CD4-positive, alpha-beta T cell (primary cell): ENCODE results near the gene NINL. TPM values are rescaled to one million over a fixed set of nuclear protein-coding genes. Genes with fewer than 3 reads are reported as not detected.

Experiments used
- ATAC-seq: fragments of 200-7000 bp; cut with Tn5 transposase; one replicate; pipeline ENCODE4 v1.10.0; 2022; ENCODE audit warnings: mild to moderate bottlenecking; ENCODE audit not compliant: poor library complexity
- CTCF ChIA-PET: fragments of 350-600 bp; sonication (Branson Sonifier 250); formaldehyde crosslinking; loops from one replicate; lab custom pipeline; 2021; ENCODE audit warnings: antibody characterized with exemption, inconsistent platforms; lab: Charles Lee
- POLR2A ChIA-PET: fragments of 350-600 bp; sonication (Branson Sonifier 250); formaldehyde crosslinking; loops from one replicate; lab custom pipeline; 2021; ENCODE audit warnings: antibody characterized with exemption, inconsistent platforms; lab: Charles Lee
- DNase-seq, 14 experiments: peaks; one replicate each; pipeline ENCODE4 v3.0.0-alpha.2; 2013 to 2020; ENCODE audit warnings: mixed read lengths in 2 of 14
- H3K27ac ChIP-seq, 2 donors: one replicate each; pipeline versions ENCODE4 v1.5.1 to v1.7.0; 2013; ENCODE audit warnings: low read length in 2 of 2, low read depth in 1 of 2, mild to moderate bottlenecking in 1 of 2
- H3K27me3 ChIP-seq, 2 experiments: 1 replicate in 1 of 2; 2 replicates in 1 of 2; pipeline versions ENCODE4 v1.6.1 to v1.7.0; 2013; ENCODE audit warnings: low read length in 2 of 2, control low read depth in 1 of 2, mild to moderate bottlenecking in 1 of 2, moderate library complexity in 1 of 2; ENCODE audit not compliant: insufficient read depth in 2 of 2, control insufficient read depth in 1 of 2
- H3K36me3 ChIP-seq: one replicate; pipeline ENCODE4 v1.6.1; 2013; ENCODE audit warnings: low read length, control low read depth; ENCODE audit not compliant: insufficient read depth
- H3K4me1 ChIP-seq: one replicate; pipeline ENCODE4 v1.6.1; 2013; ENCODE audit warnings: low read length, control low read depth; ENCODE audit not compliant: insufficient read depth
- H3K4me3 ChIP-seq: one replicate; pipeline ENCODE4 v1.5.1; 2013; ENCODE audit warnings: mild to moderate bottlenecking, low read length, moderate library complexity
- H3K9me3 ChIP-seq, 2 experiments: 1 replicate in 1 of 2; 2 replicates in 1 of 2; pipeline versions ENCODE4 v1.6.1 to v1.7.0; 2013; ENCODE audit warnings: low read length in 2 of 2, mild to moderate bottlenecking in 2 of 2, control low read depth in 1 of 2, moderate library complexity in 1 of 2; ENCODE audit not compliant: control insufficient read depth in 1 of 2, insufficient read depth in 1 of 2
- H3K27ac Mint-ChIP-seq: one replicate; pipeline ENCODE4 v1.8.0; 2020; ENCODE audit warnings: mixed read lengths
- H3K27me3 Mint-ChIP-seq: one replicate; pipeline ENCODE4 v1.8.0; 2021; ENCODE audit warnings: mixed read lengths
- H3K36me3 Mint-ChIP-seq: one replicate; pipeline ENCODE4 v1.8.0; 2021; ENCODE audit warnings: low read depth, mixed read lengths
- H3K4me1 Mint-ChIP-seq: one replicate; pipeline ENCODE4 v1.8.0; 2021; ENCODE audit warnings: low read depth, mixed read lengths
- H3K4me3 Mint-ChIP-seq: one replicate; pipeline ENCODE4 v1.8.0; 2020; ENCODE audit warnings: mild to moderate bottlenecking, mixed read lengths
- H3K9me3 Mint-ChIP-seq: one replicate; pipeline ENCODE4 v1.8.0; 2020; ENCODE audit warnings: mixed read lengths
- intact Hi-C, 2 experiments: fragments of 100-400 bp; cut with DNase I in 1 of 2; cut with micrococcal nuclease in 1 of 2; formaldehyde crosslinking; loops; one replicate each; pipeline versions ENCODE4 v1.15.1 to v1.9.0; 2023 to 2025; cut with DNase I, micrococcal nuclease
- total RNA-seq, 174 experiments: library from RNA in 2 of 174; stranded (reverse) in 2 of 174; gene quantifications; one replicate each; pipeline ENCODE4 v1.2.3 and lab custom pipeline; 2021 to 2026
- TF ChIP-seq, protein P1 (sequence below): fragments of 200-600 bp; IDR thresholded peaks from one replicate; pipeline ENCODE4 v1.8.0; 2022; ENCODE audit warnings: antibody characterized with exemption, mild to moderate bottlenecking

NINL gene
- total RNA-seq, 2 experiments from 2014 or later: 2.7 to 4.0 TPM

DNA sequence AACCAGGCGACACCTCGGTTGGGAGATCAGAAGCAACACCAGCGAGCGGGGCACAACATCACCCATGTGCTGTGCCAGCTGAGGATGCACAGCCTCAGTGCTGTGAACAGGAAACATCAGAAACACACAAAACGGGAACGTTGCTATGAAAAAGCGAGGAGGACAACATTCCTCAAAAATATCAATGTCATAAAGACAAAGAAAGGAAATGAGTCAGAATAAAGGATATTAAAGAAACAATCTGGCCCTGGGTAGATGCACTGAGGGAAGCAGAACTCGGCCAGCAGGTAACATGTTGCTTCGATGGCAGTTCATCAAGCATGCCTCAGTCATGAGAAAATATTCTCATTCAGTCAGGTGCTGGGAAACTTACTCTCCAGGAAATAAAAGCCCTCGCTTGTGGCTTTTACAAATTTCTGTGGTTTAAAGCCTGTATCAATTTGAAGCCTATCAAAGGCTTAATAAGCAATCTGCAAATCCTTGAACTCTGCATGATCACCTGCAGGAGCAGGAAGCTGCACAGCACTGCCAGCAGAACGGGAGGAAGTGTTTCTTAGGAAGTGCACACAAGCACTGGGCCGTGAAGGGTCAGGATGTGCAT is 100.3 kb downstream of the NINL start:
- Histone ChIP-seq H3K27ac (no peak overlapping the region), H3K9me3 (no peaks in the 10 kb centered on the region), H3K27me3 (no peaks in the 10 kb centered on the region), H3K36me3 (no peaks in the 10 kb centered on the region), H3K4me1 (peaks cover 29% of the 10 kb centered on the region), H3K4me3 (no peak overlapping the region)
- TF ChIP-seq, protein P1, sequence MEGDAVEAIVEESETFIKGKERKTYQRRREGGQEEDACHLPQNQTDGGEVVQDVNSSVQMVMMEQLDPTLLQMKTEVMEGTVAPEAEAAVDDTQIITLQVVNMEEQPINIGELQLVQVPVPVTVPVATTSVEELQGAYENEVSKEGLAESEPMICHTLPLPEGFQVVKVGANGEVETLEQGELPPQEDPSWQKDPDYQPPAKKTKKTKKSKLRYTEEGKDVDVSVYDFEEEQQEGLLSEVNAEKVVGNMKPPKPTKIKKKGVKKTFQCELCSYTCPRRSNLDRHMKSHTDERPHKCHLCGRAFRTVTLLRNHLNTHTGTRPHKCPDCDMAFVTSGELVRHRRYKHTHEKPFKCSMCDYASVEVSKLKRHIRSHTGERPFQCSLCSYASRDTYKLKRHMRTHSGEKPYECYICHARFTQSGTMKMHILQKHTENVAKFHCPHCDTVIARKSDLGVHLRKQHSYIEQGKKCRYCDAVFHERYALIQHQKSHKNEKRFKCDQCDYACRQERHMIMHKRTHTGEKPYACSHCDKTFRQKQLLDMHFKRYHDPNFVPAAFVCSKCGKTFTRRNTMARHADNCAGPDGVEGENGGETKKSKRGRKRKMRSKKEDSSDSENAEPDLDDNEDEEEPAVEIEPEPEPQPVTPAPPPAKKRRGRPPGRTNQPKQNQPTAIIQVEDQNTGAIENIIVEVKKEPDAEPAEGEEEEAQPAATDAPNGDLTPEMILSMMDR: no peak
- Mint-ChIP-seq H3K4me1 (peaks cover 42% of the 10 kb centered on the region), H3K4me3 (peak overlapping the region; percentile 26), H3K36me3 (no peaks in the 10 kb centered on the region), H3K27ac (peak overlapping the region; percentile 7), H3K9me3 (no peaks in the 10 kb centered on the region), H3K27me3 (no peaks in the 10 kb centered on the region)
- intact Hi-C loops: no loop called here
- ChIA-PET POLR2A (no interaction called here), CTCF (no interaction called here)
- DNase-seq (peak in 2 of 14 experiments; percentile 12 to 19), ATAC-seq (no peak)

DNA sequence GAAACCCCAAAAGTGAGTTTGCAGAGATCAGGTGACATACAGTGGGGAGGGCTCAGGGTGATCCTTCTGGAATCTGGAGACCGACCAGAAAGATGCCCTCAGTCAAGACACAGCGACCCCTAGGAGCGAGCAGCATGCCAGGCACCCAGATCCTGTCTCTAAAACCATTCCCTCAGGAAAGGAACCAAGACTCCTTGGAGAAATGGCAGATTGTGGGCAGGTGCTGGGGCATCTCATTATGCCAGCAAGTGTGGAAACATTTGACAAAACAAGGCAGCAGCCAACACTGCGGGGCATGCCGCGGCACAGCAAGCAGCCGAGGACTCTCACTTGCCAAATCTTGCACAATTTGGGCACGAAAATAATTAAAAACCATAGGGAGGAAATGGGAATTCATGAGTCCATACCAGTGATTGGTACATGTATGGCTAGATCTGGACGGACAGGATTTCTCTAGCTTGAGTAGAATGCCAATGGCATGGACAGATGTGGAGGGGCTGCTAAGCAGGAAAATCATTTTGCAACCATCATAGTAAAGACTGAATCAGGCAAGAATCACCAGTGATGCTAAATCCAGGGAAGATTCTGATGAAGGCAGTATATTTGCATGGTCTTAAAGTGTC is 101.0 kb downstream of the NINL start:
- ChIA-PET POLR2A (no interaction called here), CTCF (no interaction called here)
- H3K36me3 Mint-ChIP-seq: no peaks in the 10 kb centered on the region
- ATAC-seq: no peak
- intact Hi-C loops: no loop called here
- no peak overlapping the region for H3K4me3 ChIP-seq
- no peaks in the 10 kb centered on the region for H3K36me3 ChIP-seq
- peaks cover 42% of the 10 kb centered on the region for H3K4me1 Mint-ChIP-seq
- no peaks in the 10 kb centered on the region for H3K9me3 Mint-ChIP-seq
- peaks cover 29% of the 10 kb centered on the region for H3K4me1 ChIP-seq
- TF ChIP-seq, protein P1: no peak
- H3K4me3 Mint-ChIP-seq: peak overlapping the region; percentile 26
- H3K27me3 ChIP-seq: no peaks in the 10 kb centered on the region
- no peak for DNase-seq
- H3K9me3 ChIP-seq: no peaks in the 10 kb centered on the region
- no peaks in the 10 kb centered on the region for H3K27me3 Mint-ChIP-seq
- no peak overlapping the region for H3K27ac ChIP-seq
- peak overlapping the region; percentile 7 for H3K27ac Mint-ChIP-seq

DNA sequence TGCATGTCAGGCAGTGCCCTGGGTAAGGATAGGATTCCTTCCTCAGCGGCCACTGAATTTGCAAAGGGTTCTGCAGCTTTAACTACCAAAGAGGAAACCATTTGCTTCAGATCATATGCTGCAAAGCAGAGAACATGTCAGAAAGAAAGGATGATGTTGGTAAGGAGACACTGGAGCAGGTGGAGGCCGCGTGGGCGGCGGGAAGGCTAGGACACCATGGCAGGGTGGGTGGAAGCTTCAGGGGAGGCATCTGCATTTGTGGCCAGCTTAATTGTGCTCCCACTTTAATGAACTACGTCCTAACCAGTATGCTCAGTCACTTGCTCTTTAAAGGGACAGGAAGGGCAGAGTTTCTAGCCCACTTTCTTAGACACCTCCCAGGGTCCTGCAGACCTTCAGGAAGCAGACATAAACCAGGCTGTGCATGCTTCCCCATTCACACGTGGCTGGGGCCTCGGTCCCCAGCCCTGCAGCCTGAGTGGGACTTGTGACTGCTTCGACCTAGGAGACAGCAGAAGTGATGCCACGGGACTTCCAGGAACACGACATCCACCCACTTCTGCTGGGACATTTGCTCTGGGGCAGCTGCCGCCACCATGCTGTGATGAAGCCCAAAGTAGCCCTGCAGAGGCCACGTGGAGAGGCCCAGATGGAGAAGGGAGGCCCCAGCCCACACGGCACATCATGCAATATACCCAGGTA is 101.7 kb downstream of the NINL start:
- ChIA-PET CTCF (no interaction called here), POLR2A (no interaction called here)
- H3K36me3 ChIP-seq: no peaks in the 10 kb centered on the region
- H3K4me3 Mint-ChIP-seq: no peak overlapping the region
- H3K4me1 ChIP-seq: peaks cover 29% of the 10 kb centered on the region
- H3K9me3 Mint-ChIP-seq: no peaks in the 10 kb centered on the region
- H3K9me3 ChIP-seq: no peaks in the 10 kb centered on the region
- H3K27ac ChIP-seq: no peak overlapping the region
- peaks cover 42% of the 10 kb centered on the region for H3K4me1 Mint-ChIP-seq
- H3K27me3 ChIP-seq: no peaks in the 10 kb centered on the region
- H3K27ac Mint-ChIP-seq: no peak overlapping the region
- DNase-seq (no peak), ATAC-seq (no peak)
- TF ChIP-seq, protein P1: no peak
- no peaks in the 10 kb centered on the region for H3K27me3 Mint-ChIP-seq
- no peak overlapping the region for H3K4me3 ChIP-seq
- no peaks in the 10 kb centered on the region for H3K36me3 Mint-ChIP-seq
- intact Hi-C loops: no loop called here
